Hematopoietic multipotent progenitor cell (in vitro differentiated cells): ENCODE results near the gene SYNM. TPM values are rescaled to one million over a fixed set of nuclear protein-coding genes. Genes with fewer than 3 reads are reported as not detected.
"Not testable (repeated sequence)": the region's sequence is repeated elsewhere in the genome, so short reads cannot be mapped to it uniquely, and the experiment has no call there.

Experiments
- DNase-seq, 3 donors: peaks; one replicate each; pipeline ENCODE4 v3.0.0-alpha.2; 2011 to 2015; ENCODE audit warnings: low read depth in 2 of 3, low spot score in 2 of 3
- total RNA-seq: library from RNA; depleted of rRNA; stranded (reverse); fragments of >200 nt; gene quantifications from one replicate; pipeline ENCODE4 v1.2.3, GENCODE V29; 2012

The SYNM gene
- total RNA-seq = under 0.01 TPM

GRCh38 chr15:99104788-99105513 is at the start of gene SYNM:
Gene SYNM, plus strand, starts transcription at chr15:99105080. Its CDS starts 120 bp downstream, at chr15:99105200.
- DNase-seq = peak in 2 of 3 donors; percentile 31 to 48

- no peak for DNase-seq
These were observed 49.2 kb upstream of the SYNM start for GRCh38 chr15:99055555-99056134.

- no peak for DNase-seq
These were observed 47.9 kb upstream of the SYNM start for GRCh38 chr15:99057020-99057419.

GRCh38 chr15:99057697-99058420 is 47.0 kb upstream of the SYNM start:
- peak in 2 of 3 donors; percentile 43 to 63 for DNase-seq

- no peak for DNase-seq
These were observed 46.4 kb upstream of the SYNM start for GRCh38 chr15:99058421-99058870.

- DNase-seq = peak; percentile 25 to 46 (median 42)
These were observed 45.6 kb upstream of the SYNM start for GRCh38 chr15:99059010-99059981.

- not testable (repeated sequence) for DNase-seq
These were observed 44.7 kb upstream of the SYNM start for GRCh38 chr15:99060186-99060585.

- DNase-seq = no peak
These were observed 42.7 kb upstream of the SYNM start for GRCh38 chr15:99062226-99062625.

GRCh38 chr15:99068186-99068585 is 36.7 kb upstream of the SYNM start:
- no peak for DNase-seq

- no peak for DNase-seq
These were observed 34.7 kb upstream of the SYNM start for GRCh38 chr15:99070208-99070607.

GRCh38 chr15:99071091-99071680 is 33.7 kb upstream of the SYNM start:
- DNase-seq = no peak

- DNase-seq = no peak
These were observed 31.7 kb upstream of the SYNM start for GRCh38 chr15:99073008-99073717.

GRCh38 chr15:99074446-99074845 is 30.4 kb upstream of the SYNM start:
- no peak for DNase-seq

GRCh38 chr15:99075059-99075652 is 29.7 kb upstream of the SYNM start:
- DNase-seq = not testable (repeated sequence)

GRCh38 chr15:99076109-99076508 is 28.8 kb upstream of the SYNM start:
- no peak for DNase-seq

- DNase-seq = peak; percentile 34 to 78 (median 55)
These were observed 28.1 kb upstream of the SYNM start for GRCh38 chr15:99076555-99077308.

- DNase-seq = no peak
These were observed 22.1 kb upstream of the SYNM start for GRCh38 chr15:99082798-99083197.

GRCh38 chr15:99084965-99085364 is 19.9 kb upstream of the SYNM start:
- no peak for DNase-seq
